ENCODE measurements around the gene TEPSIN.

Gene TEPSIN

DNA sequence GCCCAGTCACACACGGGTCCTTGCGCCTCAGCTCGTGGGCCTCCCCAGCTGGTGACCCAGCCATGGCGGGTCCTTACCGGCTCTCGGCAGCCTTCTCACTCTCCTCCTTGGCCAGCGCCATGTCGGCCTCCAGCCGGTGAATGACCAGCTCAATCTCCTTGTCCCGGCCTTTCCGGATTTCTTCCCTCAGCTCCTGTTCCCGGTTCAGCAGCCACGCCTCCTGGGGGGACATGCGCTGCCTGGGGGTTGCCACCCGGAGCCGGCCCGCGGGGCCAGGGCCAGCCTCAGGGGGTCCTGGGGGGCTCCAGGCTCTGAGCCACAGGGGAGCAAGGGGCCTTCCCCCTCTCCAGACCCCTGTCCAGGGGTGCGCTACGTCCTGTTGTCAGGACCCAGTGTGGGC is 47.7 kb downstream of the TEPSIN start:
- H3K9me3 ChIP-seq (ENCODE audit: insufficient read depth, low read length): no peaks in the 10 kb centered on the region
- no peaks in the 10 kb centered on the region for H3K9me2 ChIP-seq (replicated peaks; ENCODE audit: insufficient read depth, low read length)
- no peak overlapping the region for H3K27ac ChIP-seq (ENCODE audit: low read depth, low read length)
- TF ChIP-seq EZH2phosphoT487 (conservative IDR thresholded peaks at IDR 0.05; ENCODE audit: low read length): no peak
- TF ChIP-seq, protein P1, sequence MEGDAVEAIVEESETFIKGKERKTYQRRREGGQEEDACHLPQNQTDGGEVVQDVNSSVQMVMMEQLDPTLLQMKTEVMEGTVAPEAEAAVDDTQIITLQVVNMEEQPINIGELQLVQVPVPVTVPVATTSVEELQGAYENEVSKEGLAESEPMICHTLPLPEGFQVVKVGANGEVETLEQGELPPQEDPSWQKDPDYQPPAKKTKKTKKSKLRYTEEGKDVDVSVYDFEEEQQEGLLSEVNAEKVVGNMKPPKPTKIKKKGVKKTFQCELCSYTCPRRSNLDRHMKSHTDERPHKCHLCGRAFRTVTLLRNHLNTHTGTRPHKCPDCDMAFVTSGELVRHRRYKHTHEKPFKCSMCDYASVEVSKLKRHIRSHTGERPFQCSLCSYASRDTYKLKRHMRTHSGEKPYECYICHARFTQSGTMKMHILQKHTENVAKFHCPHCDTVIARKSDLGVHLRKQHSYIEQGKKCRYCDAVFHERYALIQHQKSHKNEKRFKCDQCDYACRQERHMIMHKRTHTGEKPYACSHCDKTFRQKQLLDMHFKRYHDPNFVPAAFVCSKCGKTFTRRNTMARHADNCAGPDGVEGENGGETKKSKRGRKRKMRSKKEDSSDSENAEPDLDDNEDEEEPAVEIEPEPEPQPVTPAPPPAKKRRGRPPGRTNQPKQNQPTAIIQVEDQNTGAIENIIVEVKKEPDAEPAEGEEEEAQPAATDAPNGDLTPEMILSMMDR (IDR thresholded peaks at IDR 0.05; ENCODE audit: insufficient read depth, low read length, poor library complexity, severe bottlenecking): no peak
- no peaks in the 10 kb centered on the region for H3K36me3 ChIP-seq (ENCODE audit: low read length)
- no peaks in the 10 kb centered on the region for H4K20me1 ChIP-seq (ENCODE audit: low read depth, low read length)
- H3K79me2 ChIP-seq (ENCODE audit: insufficient read depth, low read length): no peaks in the 10 kb centered on the region
- no peaks in the 10 kb centered on the region for H3K27me3 ChIP-seq (ENCODE audit: low read length)
- H2AFZ ChIP-seq (ENCODE audit: low read depth, low read length, severe bottlenecking): no peak overlapping the region
- no peak overlapping the region for H3K9ac ChIP-seq (ENCODE audit: low read length)
- no peak overlapping the region for H3K4me2 ChIP-seq (ENCODE audit: low read depth, low read length, poor library complexity, severe bottlenecking)
- H3K4me3 ChIP-seq (ENCODE audit: insufficient read depth, low read length, poor library complexity, severe bottlenecking): no peak overlapping the region
- H3F3A ChIP-seq (ENCODE audit: insufficient read depth): no peaks in the 10 kb centered on the region

DNA sequence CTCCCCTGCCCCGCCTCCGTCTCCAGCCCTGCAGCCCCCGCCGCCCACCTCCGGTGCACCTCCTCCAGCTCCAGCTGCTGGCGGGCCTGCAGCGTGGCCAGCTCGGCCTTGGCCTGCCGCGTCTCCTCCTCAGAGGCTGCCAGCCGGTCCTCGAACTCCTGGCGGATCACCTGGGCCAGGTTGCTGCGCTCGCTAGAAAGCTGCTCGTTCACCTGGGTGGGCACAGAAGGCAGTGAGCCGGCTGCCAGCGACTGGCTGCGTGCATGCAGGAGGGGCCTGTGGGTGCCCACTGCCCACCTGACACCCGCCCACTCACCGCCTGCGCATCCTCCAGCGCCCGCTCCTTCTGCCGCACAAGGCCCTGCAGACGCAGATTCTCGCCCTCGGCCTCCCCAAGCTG is 48.3 kb downstream of the TEPSIN start:
- H2AFZ ChIP-seq (ENCODE audit: low read depth, low read length, severe bottlenecking): no peak overlapping the region
- no peaks in the 10 kb centered on the region for H3K27me3 ChIP-seq (ENCODE audit: low read length)
- no peak overlapping the region for H3K27ac ChIP-seq (ENCODE audit: low read depth, low read length)
- no peaks in the 10 kb centered on the region for H4K20me1 ChIP-seq (ENCODE audit: low read depth, low read length)
- H3F3A ChIP-seq (ENCODE audit: insufficient read depth): no peaks in the 10 kb centered on the region
- H3K9ac ChIP-seq (ENCODE audit: low read length): no peak overlapping the region
- TF ChIP-seq EZH2phosphoT487 (conservative IDR thresholded peaks at IDR 0.05; ENCODE audit: low read length): no peak
- TF ChIP-seq, protein P1 (IDR thresholded peaks at IDR 0.05; ENCODE audit: insufficient read depth, low read length, poor library complexity, severe bottlenecking): no peak
- H3K4me2 ChIP-seq (ENCODE audit: low read depth, low read length, poor library complexity, severe bottlenecking): no peak overlapping the region
- H3K79me2 ChIP-seq (ENCODE audit: insufficient read depth, low read length): no peaks in the 10 kb centered on the region
- no peaks in the 10 kb centered on the region for H3K9me2 ChIP-seq (replicated peaks; ENCODE audit: insufficient read depth, low read length)
- H3K4me3 ChIP-seq (ENCODE audit: insufficient read depth, low read length, poor library complexity, severe bottlenecking): no peak overlapping the region
- no peaks in the 10 kb centered on the region for H3K9me3 ChIP-seq (ENCODE audit: insufficient read depth, low read length)
- no peaks in the 10 kb centered on the region for H3K36me3 ChIP-seq (ENCODE audit: low read length)

DNA sequence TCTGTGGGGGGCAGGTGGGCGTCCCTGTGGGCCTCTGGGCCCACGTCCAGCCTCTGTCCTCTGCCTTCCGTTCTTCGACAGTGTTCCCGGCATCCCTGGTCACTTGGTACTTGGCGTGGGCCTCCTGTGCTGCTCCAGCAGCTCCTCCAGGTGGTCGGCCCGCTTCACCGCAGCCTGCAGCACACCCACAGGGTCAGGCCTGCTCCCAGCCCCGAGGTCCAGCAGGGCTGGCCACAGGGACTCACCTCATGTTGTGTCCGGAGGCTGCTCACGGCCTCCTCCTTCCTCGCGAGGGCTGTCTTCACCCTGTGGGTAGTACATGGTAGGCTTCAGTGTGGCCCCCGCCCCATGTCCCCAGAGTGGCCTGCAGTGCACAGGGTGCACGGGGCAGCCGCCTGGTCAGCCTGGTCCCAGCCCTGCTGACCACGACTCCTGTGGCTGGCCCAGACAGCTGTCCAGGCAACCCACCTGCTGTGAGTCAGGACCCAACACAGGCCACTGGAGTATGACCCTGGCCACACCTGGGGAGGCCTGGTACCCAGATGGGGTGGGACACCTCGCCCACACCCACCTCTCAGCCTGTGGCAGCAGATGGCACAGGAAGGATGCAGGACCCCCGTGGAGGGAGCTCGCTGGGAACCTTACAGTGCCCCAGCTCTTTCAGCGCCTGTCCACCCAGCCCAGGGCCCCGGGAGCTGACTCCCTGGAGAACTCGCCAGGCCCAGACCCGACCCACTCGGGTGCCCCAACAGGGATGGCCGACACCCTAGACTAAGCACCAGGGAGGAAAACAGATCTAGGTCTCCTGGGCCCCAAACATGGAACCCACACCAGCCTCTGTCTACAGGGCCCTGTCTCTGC is 49.0 kb downstream of the TEPSIN start:
- H3K9ac ChIP-seq (ENCODE audit: low read length): no peak overlapping the region
- H4K20me1 ChIP-seq (ENCODE audit: low read depth, low read length): no peaks in the 10 kb centered on the region
- H3K27me3 ChIP-seq (ENCODE audit: low read length): no peaks in the 10 kb centered on the region
- no peaks in the 10 kb centered on the region for H3K9me2 ChIP-seq (replicated peaks; ENCODE audit: insufficient read depth, low read length)
- TF ChIP-seq, protein P1 (IDR thresholded peaks at IDR 0.05; ENCODE audit: insufficient read depth, low read length, poor library complexity, severe bottlenecking): no peak
- TF ChIP-seq EZH2phosphoT487 (conservative IDR thresholded peaks at IDR 0.05; ENCODE audit: low read length): no peak
- no peak overlapping the region for H3K4me3 ChIP-seq (ENCODE audit: insufficient read depth, low read length, poor library complexity, severe bottlenecking)
- no peaks in the 10 kb centered on the region for H3K79me2 ChIP-seq (ENCODE audit: insufficient read depth, low read length)
- no peaks in the 10 kb centered on the region for H3K36me3 ChIP-seq (ENCODE audit: low read length)
- H3F3A ChIP-seq (ENCODE audit: insufficient read depth): no peaks in the 10 kb centered on the region
- H2AFZ ChIP-seq (ENCODE audit: low read depth, low read length, severe bottlenecking): no peak overlapping the region
- no peak overlapping the region for H3K27ac ChIP-seq (ENCODE audit: low read depth, low read length)
- H3K4me2 ChIP-seq (ENCODE audit: low read depth, low read length, poor library complexity, severe bottlenecking): no peak overlapping the region
- no peaks in the 10 kb centered on the region for H3K9me3 ChIP-seq (ENCODE audit: insufficient read depth, low read length)
